ENCODE results near the gene PPP2R1A. TPM values are rescaled to one million over a fixed set of nuclear protein-coding genes. Genes with fewer than 3 reads are reported as not detected.
"Not testable (repeated sequence)": the region's sequence is repeated elsewhere in the genome, so short reads cannot be mapped to it uniquely, and the experiment has no call there.

PPP2R1A gene
- total RNA-seq, 4 donors from 2014 or later = 198 to 284 (median 234) TPM

GRCh38 chr19:52196256-52196967 lies 6.6 kb downstream of the PPP2R1A start:
- H3K27me3 ChIP-seq = no peaks in the 10 kb centered on the region
- peaks cover 0 to 39% (median 5%) of the 10 kb centered on the region in 4 donors for H3K4me1 ChIP-seq
- DNase-seq = no peak
- H3K4me3 ChIP-seq = no peak overlapping the region
- TF ChIP-seq CTCF (IDR thresholded peaks at IDR 0.05) (no peak), POLR2A (IDR thresholded peaks at IDR 0.05) (no peak)
- no peak overlapping the region for H3K27ac ChIP-seq
- H3K36me3 ChIP-seq = peaks cover 0 to 59% (median 0%) of the 10 kb centered on the region in 3 donors
- H3K9me3 ChIP-seq = no peaks in the 10 kb centered on the region

GRCh38 chr19:52197964-52198363 lies 8.1 kb downstream of the PPP2R1A start:
- no peak overlapping the region for H3K4me3 ChIP-seq
- DNase-seq = no peak
- H3K9me3 ChIP-seq = no peaks in the 10 kb centered on the region
- peaks cover 0 to 24% (median 0%) of the 10 kb centered on the region in 4 donors for H3K4me1 ChIP-seq
- no peak overlapping the region for H3K27ac ChIP-seq
- no peak for TF ChIP-seq POLR2A (IDR thresholded peaks at IDR 0.05)
- no peak for TF ChIP-seq CTCF (IDR thresholded peaks at IDR 0.05)
- peaks cover 0 to 67% (median 0%) of the 10 kb centered on the region in 3 donors for H3K36me3 ChIP-seq
- no peaks in the 10 kb centered on the region for H3K27me3 ChIP-seq

- TF ChIP-seq POLR2A (IDR thresholded peaks at IDR 0.05) = no peak
- TF ChIP-seq CTCF (IDR thresholded peaks at IDR 0.05) = no peak
- no peaks in the 10 kb centered on the region for H3K9me3 ChIP-seq
- H3K4me3 ChIP-seq = no peak overlapping the region
- H3K36me3 ChIP-seq = peaks cover 0 to 67% (median 0%) of the 10 kb centered on the region in 3 donors
- H3K27ac ChIP-seq = no peak overlapping the region
- no peaks in the 10 kb centered on the region for H3K27me3 ChIP-seq
- H3K4me1 ChIP-seq = peaks cover 0 to 17% (median 0%) of the 10 kb centered on the region in 4 donors
- DNase-seq = no peak
Observed at GRCh38 chr19:52198678-52199077, 8.8 kb downstream of the PPP2R1A start.

- no peak for DNase-seq
- no peaks in the 10 kb centered on the region for H3K27me3 ChIP-seq
- H3K27ac ChIP-seq = peak overlapping the region in 1 of 4 donors; percentile 38
- H3K4me3 ChIP-seq = no peak overlapping the region
- TF ChIP-seq CTCF (IDR thresholded peaks at IDR 0.05) = no peak
- TF ChIP-seq POLR2A (IDR thresholded peaks at IDR 0.05) = no peak
- no peaks in the 10 kb centered on the region for H3K9me3 ChIP-seq
- peaks cover 0 to 80% (median 3%) of the 10 kb centered on the region in 3 donors for H3K36me3 ChIP-seq
- H3K4me1 ChIP-seq = peaks cover 0 to 9% (median 0%) of the 10 kb centered on the region in 4 donors
Observed at GRCh38 chr19:52200044-52200443, 10.2 kb downstream of the PPP2R1A start.

- H3K9me3 ChIP-seq, H3K4me3 ChIP-seq, DNase-seq, H3K4me1 ChIP-seq, H3K27me3 ChIP-seq: not testable (repeated sequence)
- H3K36me3 ChIP-seq = peaks cover 0 to 81% (median 3%) of the 10 kb centered on the region in 3 donors
- peak overlapping the region in 1 of 4 donors; percentile 33 for H3K27ac ChIP-seq
Observed at GRCh38 chr19:52200755-52201391, 11.0 kb downstream of the PPP2R1A start.

- no peak overlapping the region for H3K27ac ChIP-seq
- H3K36me3 ChIP-seq = peaks cover 0 to 97% (median 3%) of the 10 kb centered on the region in 3 donors
- H3K27me3 ChIP-seq = no peaks in the 10 kb centered on the region
- no peaks in the 10 kb centered on the region for H3K4me1 ChIP-seq
- no peak for DNase-seq
- no peak overlapping the region for H3K4me3 ChIP-seq
- no peaks in the 10 kb centered on the region for H3K9me3 ChIP-seq
- no peak for TF ChIP-seq POLR2A (IDR thresholded peaks at IDR 0.05)
- TF ChIP-seq CTCF (IDR thresholded peaks at IDR 0.05) = no peak
Observed at GRCh38 chr19:52206481-52206880, 16.6 kb downstream of the PPP2R1A start.
